Iris pigment epithelial cell (primary cell): Measurements from ENCODE around the gene TTC21A.

Experiments
- DNase-seq: peaks from one replicate; pipeline ENCODE4 v3.0.0-alpha.2; 2011; ENCODE audit warnings: low read depth

TTC21A gene

GRCh38 chr3:39177708-39178332, 70.3 kb downstream of the TTC21A start:
- DNase-seq: peak; percentile 97

DNA sequence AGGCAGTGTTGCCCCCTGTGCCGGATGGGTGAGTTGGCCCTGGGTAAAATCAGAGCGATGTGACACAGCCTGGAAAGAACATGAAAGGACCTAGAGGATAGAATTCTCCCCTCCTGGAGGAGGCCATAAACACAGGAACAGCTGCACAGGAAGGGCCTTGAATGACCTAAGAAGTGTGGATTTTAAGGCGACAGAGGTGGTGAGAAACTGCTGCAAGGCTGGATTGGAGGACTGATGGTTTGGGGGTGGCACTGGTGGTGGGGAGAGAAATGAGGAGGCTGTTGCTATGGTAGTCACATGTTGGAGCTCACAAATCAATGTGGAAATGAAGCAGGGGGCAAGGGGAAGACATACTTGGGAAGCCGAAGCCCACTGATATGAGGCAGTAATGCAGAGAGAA, 71.1 kb downstream of the TTC21A start:
- peak; percentile 60 for DNase-seq

- DNase-seq: no peak
These were observed 72.7 kb downstream of the TTC21A start for GRCh38 chr3:39180183-39180545.

DNA sequence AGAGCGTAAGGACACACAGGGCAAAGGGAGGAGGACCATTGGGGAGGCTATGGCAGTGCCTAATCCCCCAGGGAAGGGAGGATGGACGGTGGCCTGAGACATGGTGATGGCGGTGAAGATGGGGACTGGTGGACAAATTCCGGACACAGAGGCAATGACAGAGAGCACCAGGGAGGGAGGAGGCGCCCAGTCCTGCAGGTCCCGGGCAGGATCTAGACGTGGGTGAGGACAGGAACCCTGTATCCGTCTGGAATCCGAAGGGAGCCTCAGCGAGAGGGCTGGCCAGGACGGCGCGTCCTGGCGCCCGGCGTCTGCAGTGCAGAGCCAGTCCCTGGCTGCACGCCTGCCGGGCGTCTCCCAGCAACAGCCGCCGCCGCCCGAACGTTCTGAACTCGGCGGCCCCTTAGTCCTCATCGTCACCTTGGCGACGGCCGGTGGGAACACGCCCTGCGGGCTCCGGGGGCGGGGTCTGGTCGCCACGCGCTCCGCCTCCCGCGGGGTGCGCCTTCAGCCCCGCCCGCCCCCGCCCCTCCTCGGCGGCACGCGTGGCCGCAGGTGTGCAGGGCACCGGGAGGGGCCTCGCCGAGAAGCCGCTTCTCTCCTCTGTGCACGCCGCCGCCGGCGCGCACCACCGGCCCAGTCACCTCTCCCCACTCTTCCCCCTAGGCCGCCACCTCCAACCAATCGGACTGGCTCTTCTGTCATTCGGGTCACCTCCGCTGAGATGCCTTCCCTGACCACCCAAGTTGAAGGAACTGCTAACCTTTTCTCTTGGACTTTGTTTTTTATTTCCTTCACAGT, 73.3 kb downstream of the TTC21A start:
- DNase-seq: peak; percentile 88

DNA sequence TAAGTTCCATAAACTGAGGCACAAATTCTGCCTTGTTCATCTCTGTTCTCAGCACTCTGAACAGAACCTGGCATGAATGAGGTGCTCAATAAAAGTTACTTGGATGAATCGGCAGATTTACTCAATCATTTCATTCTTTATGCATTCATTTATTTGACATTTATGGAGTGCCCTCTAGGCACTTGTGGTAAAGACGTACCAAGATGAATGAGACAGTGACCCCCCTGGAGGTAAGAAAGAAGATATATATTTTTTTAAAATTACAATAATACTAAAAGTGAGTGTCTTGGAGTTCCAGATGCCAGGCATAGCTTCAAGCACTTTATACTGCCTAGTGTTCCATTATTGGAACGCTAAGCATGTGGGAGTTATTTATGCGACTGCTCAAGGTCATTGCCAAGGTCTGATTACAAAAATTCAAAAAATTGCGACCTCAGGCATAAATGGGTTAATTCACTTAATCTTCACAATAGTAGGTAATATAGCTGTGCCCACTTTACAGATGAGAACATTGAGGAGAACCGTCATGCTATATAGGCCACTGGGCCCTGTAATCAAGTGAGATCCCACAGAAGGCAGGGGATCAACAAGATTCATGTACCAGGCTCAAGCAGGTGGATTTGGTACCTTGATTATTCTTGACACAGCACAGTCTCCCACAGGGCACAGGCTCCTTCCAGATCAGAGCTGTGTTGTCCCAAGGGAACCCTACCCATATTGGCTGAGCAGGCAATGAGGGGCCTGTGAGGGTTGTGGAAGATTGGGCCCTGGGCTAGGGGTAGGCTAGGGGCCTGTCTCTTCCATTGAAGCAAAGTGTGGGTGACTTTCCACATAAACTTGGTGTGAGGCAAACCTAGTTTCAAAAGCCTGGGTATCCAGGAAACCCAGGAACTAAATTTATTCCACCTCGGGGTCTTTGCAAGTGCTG, 74.2 kb downstream of the TTC21A start:
- DNase-seq: no peak

DNA sequence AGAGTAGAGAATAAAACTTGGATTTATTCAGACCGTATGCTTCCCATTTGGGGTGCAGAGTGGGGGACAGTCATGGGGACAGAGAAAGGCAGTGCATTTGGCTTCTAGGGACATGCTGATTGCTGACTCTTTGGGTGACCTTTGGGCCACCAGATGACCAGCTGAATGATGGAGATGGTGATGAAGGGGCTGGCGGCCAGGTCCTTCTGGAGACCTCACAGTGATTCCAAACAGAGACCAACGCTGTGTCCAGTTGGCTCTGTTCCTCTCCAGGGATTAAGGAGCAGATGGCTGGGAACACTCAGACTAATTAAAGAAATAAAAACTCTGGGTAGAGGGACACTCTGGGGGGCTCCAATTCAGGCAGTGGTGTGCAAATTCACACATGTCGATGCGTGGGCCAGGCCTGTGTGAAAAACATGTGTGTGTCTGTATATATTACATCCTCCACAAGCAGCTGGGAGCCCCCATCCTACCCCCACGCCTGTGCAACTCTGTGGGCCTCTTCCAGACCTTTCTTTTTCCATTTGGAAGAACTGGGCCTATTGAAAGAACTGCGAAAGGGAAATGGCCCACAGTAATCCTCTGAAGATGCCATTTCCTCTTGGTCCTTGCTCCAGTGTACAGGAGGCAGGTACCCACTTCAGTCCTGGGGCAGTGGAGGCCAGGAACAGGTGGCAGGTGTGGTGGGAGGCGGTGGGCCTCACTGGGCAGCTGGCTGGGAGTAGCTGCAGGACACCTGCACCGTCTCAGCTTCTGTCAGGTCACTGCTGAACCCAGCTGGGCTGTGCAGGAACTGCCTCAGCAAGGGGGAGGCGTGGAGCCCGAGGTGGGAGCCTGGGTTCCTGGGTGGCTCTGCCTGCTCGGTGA, 76.0 kb downstream of the TTC21A start:
- DNase-seq: no peak

DNA sequence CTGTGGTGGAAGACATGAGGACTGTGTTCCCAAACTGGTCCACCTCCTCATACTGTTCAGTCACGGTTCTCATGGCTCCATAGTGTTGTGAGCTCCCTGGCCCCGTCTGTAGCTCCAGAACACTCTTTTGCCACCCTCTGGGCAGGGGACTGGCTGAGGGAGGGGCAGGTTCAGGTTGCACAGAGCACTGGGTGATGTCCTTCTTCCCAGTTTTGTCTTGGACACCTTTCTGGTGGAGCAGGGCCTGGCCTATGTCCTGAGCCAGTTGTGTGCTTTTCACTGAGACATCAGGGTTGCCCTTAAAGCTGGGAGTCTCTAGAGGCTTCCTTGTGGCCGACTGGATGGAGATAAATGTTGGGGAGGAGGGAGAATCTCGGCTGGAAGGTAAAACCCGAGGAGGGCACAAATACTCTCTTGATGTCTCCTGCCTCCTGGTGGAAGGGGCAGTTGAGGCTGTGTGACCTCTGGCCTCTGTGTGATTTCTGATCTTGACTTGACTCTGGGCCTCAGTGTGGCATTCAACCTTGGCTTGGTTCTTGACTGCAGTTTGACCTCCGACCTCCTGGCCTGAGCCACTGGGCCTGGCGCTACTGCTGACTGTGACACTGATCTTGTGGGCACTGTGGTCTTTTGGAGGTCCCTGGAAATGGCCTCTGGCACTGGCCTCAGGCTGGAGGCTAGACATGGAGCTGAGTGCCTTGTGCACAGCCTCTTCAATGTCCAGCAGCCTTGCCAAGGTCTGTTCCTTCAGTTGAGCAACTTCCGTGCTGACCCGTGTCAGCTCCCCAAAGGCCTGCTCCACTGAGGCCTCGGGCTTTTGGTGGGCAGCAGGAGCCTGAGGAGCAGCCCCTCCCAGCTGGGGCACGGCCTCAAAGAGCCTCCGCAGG, 76.8 kb downstream of the TTC21A start:
- no peak for DNase-seq

DNA sequence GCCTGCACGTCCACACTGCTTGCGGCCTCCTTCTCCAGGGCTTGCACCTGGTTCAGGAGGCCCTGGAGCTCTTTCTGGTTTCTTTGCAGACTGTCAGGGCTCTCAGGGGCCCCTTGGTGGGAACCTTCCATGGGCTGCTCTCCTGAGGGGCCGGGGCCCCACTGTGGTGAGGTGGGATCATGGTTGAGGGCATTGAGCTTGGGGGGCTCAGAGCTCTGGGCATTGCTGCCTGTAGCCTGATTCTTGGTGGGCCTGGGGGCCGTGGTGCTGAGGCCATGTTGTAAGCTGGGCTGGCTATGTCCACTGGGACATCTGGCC, 77.4 kb downstream of the TTC21A start:
- DNase-seq: no peak

DNA sequence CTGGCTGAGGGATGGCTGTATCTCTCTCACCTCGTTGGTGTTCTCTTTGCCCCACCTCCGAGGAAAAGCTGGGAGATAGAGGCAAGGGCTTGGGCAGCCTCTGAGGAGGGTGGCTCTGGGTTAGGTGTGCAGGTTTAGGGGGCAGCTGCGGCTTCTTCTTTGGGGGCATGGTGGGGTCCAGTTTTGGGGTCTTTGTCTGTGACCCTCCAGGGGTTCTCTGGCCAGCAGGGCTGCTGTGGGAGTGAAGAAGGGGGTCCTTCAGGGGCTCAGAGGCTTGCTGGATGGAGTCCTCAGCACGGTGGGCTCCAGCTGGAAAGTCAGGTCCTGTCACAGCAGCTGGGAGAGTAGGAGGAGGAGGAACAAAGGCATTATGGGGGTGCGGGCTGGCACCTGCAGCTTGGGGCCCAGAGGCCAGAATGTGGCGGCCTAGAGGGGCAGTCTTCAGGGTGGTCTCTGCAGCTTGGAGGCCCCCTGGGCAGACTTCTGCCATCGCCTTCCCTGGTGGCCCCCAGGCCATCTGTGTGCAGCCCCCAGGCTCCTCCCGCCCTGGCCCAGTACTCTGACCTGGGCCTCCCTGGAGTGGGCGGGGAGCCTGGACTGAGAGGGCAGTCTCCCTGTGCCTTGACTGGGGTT, 78.0 kb downstream of the TTC21A start:
- no peak for DNase-seq

- DNase-seq: no peak
These were observed 78.6 kb downstream of the TTC21A start for GRCh38 chr3:39185959-39186691.

DNA sequence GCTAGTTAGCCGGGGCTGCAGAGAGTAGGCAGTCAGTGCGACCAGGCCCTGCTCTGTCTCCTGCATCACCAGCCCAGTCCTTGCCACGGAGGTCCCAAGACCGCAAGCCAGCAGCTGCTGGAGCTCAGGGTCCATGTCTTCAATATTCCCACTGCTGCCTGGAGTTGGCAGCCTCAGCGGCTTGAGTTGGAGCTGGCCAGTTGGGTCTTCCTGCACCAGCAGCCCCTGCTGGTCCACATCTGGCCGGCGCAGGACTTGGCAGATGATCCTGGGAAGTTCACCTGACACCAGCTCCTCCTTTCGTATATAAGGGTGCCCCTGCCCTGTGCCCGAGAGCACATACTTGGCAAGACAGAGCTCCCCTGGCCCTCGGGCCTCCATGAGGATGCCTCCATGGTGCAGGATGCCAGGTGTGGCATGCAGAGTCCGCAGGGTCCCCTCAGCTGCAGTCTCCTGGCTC, 79.2 kb downstream of the TTC21A start:
- no peak for DNase-seq

- DNase-seq: no peak
These were observed 80.1 kb downstream of the TTC21A start for GRCh38 chr3:39187372-39188155.
